A172 (cell line): ENCODE results near the gene PROSER2. TPM values are rescaled to one million over a fixed set of nuclear protein-coding genes. Genes with fewer than 3 reads are reported as not detected.

Source experiments
- DNase-seq: peaks from one replicate; pipeline ENCODE4 v3.0.0-alpha.2; 2015; ENCODE audit warnings: low spot score
- total RNA-seq: library from RNA; depleted of rRNA; stranded (reverse); fragments of >200 nt; shearing (Covaris generic); gene quantifications from 2 replicates; pipeline ENCODE4 v1.2.3, GENCODE V29; 2014; rRNA removed

PROSER2 gene
- total RNA-seq, result 18.5 and 23.8 TPM in 2 replicates

GRCh38 chr10:11823122-11823988 is at the start of gene PROSER2:
TSS of gene PROSER2 (plus strand) at chr10:11823356. CDS start at chr10:11852078, 28,722 bp downstream.
- DNase-seq, result peak; percentile 35

GRCh38 chr10:11773761-11774441 is 49.3 kb upstream of the PROSER2 start:
- DNase-seq, result peak; percentile 70

GRCh38 chr10:11775412-11775811 is 47.7 kb upstream of the PROSER2 start:
- no peak for DNase-seq

GRCh38 chr10:11776080-11776479 is 47.1 kb upstream of the PROSER2 start:
- DNase-seq, result peak; percentile 77

- DNase-seq, result no peak
These were observed 42.0 kb upstream of the PROSER2 start for GRCh38 chr10:11781114-11781513.

GRCh38 chr10:11782793-11783557 is 40.2 kb upstream of the PROSER2 start:
- DNase-seq, result peak; percentile 72

GRCh38 chr10:11783558-11783865 is 39.6 kb upstream of the PROSER2 start:
- no peak for DNase-seq

GRCh38 chr10:11787374-11787773 is 35.8 kb upstream of the PROSER2 start:
- DNase-seq, result no peak

GRCh38 chr10:11787846-11788245 is 35.3 kb upstream of the PROSER2 start:
- DNase-seq, result no peak

- DNase-seq, result no peak
These were observed 33.9 kb upstream of the PROSER2 start for GRCh38 chr10:11789306-11789705.

GRCh38 chr10:11789956-11790355 is 33.2 kb upstream of the PROSER2 start:
- no peak for DNase-seq

GRCh38 chr10:11793762-11794479 is 29.2 kb upstream of the PROSER2 start:
- peak; percentile 99 for DNase-seq

GRCh38 chr10:11794566-11794965 is 28.6 kb upstream of the PROSER2 start:
- DNase-seq, result no peak

GRCh38 chr10:11795101-11795920 is 27.8 kb upstream of the PROSER2 start:
- no peak for DNase-seq

GRCh38 chr10:11796474-11796873 is 26.7 kb upstream of the PROSER2 start:
- no peak for DNase-seq

- no peak for DNase-seq
These were observed 25.9 kb upstream of the PROSER2 start for GRCh38 chr10:11797281-11797680.

- DNase-seq, result no peak
These were observed 25.1 kb upstream of the PROSER2 start for GRCh38 chr10:11797847-11798633.

GRCh38 chr10:11798845-11799735 is 24.1 kb upstream of the PROSER2 start:
- peak; percentile 60 for DNase-seq

GRCh38 chr10:11799736-11800080 is 23.4 kb upstream of the PROSER2 start:
- no peak for DNase-seq
